Measurements from ENCODE around the gene PTER.

Gene PTER, protein sequence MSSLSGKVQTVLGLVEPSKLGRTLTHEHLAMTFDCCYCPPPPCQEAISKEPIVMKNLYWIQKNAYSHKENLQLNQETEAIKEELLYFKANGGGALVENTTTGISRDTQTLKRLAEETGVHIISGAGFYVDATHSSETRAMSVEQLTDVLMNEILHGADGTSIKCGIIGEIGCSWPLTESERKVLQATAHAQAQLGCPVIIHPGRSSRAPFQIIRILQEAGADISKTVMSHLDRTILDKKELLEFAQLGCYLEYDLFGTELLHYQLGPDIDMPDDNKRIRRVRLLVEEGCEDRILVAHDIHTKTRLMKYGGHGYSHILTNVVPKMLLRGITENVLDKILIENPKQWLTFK

DNA sequence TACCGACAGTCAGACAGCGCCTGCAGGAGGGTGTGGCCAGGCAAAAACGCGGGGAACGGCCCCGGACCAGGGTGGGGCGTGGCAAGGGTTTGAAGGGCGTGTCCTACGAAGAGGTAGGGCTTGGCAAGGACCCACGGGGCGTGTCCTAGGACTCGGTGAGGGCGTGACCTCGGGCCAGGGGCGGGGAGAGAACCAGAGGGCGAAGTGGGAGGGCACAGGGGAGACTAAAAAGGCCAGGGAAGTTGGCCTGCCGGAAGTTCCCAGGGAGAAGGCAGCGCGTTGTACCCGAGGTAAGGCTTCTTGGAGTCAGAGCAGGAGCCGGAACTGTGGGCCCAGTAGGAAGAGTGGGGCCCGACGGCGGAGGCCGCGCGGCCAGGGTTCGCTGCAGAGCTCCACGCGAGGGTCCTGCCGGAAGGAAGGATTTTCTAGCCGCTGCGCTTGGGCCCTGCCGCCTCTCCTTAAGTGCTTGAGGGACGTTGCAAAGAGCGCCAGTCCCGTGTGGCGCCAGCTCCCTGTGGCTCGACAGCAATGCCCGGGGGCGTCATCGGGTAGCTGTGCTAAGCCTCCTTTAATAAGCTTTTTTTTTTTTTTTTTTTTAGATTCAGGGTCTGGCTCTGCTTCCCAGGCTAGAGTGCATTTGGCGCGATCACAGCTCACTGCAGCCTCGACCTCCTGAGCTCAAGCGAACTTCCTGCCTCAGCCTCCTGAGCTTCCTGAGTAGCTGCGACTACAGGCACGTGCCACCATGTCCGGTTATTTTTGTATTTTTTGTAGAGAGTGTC lies at the start of gene PTER:
Gene PTER, plus strand, starts transcription at position 253 of the 782 bp plus-strand sequence. CDS start 47,375 bp downstream, outside the sequence.
- DNase-seq = peak; percentile 99

DNA sequence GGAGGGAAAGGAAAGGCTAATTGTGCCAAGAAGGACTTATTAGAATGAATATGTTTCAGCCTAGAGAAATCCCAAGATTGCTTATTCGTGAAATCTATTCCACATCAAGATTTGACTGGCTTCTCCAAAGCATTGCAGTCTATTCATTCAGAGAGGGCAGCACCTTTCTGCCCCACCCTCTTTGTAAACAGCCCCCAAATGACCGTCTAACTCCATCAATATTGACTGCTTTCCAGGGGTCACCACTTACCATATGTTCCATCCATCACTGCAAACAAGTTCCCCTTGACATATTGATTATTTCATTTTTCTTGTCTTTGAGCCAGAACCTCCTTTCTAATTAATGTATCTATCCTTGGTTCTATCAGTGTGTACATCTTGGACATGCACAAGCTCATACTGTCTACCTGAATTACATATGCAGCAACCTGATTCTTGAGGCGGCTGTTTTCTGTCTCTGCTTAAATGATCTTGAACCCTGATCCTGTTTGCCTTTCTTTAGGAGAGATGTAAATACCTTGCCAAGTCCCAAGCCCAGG lies 44.2 kb upstream of the PTER start:
- no peak for DNase-seq

DNA sequence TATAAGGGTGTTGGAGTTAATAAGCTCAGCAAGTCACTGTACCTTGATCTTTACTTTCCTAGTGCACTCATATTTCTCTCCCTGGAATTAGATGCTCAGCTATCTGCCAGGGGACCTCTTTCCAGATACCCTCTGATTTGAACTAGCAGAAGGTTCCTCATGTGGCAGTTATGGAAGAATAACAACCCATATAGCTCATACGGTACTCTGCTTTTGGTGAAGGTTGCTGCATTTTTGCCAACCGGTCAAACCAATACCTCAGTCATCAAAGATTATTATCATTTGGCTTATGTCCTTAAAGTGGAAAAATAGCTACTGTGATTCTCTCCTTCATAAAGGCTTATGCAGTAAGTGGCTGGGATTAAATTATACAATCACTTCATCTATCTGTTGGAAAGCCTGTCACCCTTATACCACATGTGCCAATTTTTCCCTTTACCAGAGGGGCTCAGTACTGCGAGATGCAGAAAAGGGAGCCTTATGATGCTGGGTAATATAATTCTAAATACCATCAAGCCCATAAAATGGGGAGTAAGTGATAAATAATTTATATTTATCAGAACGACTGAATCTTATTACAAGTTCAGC lies 43.4 kb upstream of the PTER start:
- DNase-seq = no peak

DNA sequence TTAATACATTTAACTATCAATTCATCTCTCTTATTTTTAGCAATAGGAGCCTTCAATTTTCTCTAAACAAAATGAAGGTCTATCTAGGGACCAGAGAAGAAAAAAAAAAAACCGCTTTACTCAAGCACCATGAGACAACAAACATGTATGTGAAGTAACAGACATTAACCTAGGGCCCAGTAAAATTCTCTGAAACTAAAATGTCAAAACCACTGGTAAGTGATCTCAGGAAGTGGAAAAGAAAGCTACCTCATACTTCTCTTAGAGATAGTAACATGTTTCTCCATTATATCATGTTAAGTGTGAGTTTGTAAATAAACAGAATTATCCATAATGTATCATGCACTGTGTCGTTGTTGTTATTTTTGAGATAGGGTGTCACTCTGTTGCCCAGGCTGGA lies 35.4 kb upstream of the PTER start:
- DNase-seq = no peak

DNA sequence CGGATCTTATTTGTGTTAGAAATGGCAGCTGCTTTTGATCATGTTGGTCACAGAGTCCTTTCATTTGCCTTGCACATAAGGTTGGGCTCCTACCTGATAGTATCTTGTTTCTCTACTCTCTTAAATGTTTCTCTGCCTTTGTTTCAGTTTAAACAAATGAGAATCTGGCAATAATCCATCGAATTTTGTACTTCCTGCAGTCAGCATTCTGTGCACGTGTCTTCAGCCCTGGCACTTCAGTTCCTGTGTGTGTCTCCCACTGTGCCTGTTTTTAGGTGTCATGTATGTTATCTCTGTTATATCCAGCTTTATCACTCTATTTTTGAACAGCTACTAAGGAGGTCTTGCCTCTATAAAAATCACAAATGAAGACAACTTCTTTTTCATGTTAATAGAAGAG lies 28.4 kb upstream of the PTER start:
- DNase-seq = no peak

DNA sequence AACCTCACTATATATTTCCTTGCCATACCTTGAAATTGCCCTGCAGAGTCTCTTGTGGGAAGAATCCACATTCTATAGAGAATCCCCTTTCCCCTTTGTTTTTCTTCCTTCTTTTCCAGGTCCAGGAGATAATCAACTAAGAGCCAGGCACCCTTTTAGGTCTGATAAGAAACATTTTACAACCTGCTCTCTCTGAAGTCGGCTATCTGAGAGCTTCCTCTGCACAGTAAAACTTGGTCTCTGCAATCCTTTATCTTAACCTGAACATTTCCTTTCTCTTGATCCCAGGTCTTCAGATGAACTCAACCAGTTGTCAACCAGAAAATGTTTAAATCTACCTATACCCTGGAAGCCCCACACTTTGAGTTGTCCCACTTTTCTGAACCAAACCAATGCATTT lies 19.5 kb upstream of the PTER start:
- DNase-seq = no peak

DNA sequence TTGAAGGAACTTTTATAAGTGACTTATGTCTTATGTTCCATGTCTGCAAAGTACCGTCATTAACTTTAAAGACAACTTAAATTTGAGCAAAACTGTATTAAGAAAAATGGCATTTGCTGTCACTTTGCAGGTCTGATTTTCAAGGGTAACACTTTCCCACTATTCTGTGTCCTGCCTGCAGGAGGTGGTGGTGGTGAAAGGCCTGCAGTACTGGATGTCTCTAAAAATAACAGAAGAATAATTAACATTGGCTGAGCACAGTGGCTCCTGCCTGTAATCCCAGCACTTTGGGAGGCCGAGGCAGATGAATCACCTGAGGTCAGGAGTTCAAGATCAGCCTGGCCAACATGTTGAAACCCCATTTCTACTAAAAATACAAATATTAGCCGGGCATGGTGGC lies 13.2 kb upstream of the PTER start:
- DNase-seq = no peak

DNA sequence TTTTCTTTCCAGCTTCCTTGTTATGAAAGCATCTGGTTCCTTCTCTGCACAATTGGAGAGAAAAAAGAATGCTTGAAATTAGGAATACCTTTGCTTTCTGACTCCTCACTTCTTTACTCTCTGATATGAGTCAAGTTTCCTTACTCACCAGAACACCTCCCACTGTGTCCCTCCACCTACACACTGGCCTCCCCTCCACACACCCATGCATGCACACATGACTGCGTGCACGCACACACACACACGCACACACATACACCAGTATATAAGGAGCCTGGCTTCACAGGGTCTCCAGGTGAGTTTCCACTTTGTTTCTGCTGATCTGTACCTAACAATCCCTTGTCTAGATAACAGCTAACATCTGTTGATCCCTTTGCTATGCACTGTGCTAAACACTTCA lies 11.4 kb upstream of the PTER start:
- DNase-seq = peak; percentile 8

DNA sequence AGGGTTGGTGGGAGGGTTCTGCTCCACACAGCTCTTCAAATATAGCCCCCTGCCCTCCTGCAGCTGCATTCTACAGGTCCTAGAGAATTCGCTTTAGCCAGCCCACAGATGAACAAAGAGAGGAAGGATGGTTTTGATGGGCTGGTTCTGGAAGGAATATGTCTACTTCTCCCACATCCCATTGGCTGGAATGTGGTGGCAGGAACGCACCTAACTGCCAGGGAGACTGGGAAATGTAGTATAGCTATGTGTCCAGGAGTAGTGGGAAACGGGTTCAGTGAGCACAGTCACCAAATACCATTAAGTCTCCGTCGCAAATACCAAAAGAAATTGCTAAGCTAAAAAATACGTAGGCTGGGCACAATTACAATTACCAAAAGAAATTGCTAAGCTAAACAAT lies 7.3 kb upstream of the PTER start:
- no peak for DNase-seq

DNA sequence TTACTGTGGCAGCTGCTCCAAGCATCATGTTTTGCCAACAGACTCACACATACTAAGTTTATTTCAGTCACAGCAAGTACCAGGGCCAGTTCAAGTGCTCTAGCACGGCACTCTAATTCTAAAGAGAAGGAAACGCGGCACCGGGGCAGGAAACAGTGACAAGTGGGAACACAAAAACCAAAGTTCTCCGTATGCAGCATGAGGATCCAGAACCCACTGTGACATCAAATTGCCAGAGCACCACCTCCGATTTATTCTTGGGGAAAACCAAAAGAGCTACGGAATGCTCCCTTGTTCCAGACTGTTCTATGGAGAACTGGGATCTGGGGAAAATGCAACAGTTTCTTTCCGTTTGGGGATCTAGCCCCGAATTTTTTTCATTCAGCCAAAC lies 448 bp upstream of the PTER start:
- peak; percentile 9 for DNase-seq

DNA sequence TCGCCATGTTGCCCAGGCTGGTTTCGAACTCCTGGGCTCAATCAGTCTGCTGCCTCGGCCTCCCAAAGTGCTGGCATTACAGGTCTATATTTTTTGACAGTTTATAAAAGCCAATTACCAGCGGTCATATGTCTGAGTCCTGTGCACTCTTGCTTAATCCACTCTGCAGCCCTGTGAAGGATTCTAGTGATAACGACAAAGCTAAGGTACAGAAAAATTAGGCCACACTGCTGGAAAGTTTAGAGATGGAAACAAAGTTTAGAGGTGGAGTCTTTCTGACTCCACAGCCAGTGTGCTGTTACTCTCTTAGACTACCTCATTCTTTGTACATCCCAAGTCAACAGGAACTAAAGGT lies 707 bp downstream of the PTER start:
- no peak for DNase-seq

DNA sequence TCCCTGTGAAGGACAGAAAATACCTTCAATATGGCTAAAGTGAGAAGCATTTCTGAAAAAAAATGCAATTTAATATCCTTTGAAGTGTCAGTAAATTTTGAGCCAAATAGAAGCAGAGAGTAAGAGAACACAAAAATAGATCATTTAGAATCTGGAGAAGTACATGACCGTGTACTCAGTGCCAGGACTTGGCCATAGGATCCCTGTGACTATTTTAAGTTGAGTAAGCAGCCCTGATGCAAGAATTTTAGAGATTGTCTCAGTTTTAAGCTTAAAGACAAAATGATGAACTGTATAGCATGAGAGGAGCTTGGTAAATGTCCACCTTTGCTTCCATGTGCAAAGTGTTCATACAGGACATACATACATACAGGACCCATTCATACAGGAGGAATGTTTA lies 2.5 kb downstream of the PTER start:
- no peak for DNase-seq

DNA sequence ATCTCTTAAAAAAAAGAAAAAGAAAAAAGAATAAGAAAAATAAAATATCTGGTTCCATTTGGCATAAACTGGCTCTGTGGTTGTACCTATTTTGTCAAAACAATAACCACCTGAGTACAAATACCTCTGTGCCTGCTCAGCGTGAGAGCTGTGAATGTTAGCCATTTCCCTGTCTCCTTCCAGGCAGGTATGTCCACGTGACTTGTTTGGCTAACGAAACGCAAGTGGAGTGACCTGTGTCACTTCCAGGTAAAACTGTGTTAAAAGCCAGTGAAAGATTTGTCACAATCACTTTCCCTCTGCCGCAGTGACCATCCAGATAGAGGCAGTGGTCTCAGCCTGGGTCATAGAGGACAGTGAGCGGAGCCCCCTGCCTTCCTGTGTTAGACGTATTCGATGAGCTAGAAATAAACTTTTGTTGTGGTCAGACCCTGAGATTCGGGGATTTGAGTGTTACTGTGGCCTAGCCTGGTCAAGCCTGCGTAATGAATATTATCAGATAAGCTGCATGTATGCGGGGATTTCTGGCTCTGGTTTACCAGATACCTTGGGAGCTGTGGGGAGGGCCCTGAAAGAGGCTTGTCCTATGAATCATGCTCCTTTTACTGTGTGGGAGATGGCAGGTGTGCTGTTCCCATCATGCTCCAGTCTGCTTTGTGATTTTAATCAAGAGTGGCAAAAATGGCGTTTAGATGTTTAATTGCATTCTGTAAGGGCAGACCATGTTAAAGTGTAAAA lies 3.8 kb downstream of the PTER start:
- DNase-seq = peak; percentile 11

DNA sequence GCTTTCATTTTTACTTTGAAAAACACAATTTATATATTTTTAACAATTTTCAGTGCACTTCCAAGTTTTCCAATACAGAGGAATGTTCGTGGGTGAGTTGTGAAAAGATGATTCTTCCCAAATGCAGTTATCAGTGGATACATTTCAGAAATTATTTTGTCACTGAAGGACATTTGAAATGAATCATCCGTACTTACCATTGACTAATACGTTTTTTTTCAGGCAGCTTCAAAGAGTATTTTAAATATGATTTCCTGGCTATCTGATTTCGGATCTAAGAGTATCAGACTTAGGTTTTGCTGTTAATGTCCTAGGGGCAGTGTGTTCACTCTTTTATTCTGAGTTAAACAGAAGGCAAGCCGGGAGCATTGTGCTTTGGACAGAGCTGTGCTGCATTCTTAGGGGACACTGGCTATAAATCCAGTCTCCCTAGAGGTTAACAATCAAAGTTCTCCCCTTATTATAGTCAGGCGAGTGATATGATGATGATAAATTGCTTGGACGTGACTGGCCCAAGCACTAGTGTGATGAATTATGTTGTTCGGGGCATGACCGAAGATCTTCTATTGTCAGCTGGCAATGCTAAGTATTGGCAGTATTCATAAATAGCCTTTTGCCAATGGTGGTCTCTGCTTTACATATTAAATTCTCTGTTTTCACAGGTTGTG lies 4.5 kb downstream of the PTER start:
- no peak for DNase-seq

DNA sequence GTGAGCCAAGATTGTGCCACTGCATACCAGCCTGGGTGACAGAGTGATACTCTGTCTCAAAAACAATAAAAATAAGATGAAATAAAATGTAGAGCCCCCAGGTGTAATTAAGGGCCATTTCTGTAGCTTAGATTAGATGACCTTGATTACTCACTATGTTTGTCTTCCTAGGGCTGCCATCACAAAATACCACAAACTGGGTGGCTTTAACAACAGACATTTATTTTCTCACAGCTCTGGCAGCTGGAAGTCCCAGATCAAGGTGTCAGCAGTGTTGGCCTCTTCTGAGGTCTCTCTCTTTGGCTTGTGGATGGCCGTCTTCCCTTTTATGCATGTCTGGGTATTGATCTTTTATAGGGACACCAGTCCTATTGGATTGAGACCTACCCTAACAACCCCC lies 6.1 kb downstream of the PTER start:
- no peak for DNase-seq

DNA sequence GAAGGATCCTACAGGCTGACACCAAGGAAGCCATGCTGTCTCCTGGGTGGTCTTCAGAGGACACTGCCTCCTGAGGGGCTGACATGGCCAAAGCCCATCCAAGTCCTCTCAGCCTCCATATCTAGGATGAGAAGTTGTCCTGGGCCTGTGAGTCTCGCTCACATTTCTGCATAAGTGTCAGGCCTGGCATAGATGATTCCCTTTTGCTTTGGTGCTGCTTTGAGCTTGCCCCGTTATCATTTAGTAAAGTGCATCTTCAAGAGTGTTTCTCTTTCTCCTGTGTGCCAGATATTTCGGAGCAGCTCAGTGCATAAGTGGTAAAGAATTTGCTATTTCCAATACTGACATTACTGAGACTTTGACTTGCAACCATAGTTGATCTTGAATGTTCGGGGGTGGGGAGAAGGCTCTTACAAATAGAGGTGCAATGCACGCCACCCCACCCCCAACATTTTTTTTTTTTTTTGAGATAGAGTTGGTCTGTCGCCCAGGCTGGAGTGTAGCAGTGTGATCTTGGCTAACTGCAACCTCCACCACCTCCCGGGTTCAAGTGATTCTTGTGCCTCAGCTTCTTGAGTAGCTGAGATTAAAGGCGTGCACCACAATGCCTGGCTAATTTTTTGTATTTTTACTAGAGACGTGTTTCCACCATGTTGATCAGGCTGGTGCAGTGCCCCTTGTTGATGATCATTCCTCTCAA lies 9.1 kb downstream of the PTER start:
- no peak for DNase-seq

DNA sequence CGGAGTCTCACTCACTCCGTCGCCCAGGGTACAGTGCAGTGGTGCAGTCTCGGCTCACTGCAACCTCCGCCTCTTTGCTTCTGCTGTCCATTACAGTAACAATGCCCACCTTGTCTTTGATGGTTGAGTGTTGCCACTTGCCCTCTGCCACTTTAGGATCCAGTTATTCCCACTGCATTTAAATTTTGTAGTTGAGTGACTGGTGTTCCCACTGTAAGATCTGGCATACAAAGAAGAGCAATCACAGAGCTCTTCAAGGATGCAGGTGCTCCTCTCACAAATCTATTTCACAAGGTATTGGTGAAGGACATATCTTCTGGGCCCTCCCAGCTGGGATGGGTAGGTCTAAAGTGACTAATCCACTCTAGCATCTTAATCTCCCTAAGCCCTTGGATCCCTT lies 12.6 kb downstream of the PTER start:
- DNase-seq = no peak

DNA sequence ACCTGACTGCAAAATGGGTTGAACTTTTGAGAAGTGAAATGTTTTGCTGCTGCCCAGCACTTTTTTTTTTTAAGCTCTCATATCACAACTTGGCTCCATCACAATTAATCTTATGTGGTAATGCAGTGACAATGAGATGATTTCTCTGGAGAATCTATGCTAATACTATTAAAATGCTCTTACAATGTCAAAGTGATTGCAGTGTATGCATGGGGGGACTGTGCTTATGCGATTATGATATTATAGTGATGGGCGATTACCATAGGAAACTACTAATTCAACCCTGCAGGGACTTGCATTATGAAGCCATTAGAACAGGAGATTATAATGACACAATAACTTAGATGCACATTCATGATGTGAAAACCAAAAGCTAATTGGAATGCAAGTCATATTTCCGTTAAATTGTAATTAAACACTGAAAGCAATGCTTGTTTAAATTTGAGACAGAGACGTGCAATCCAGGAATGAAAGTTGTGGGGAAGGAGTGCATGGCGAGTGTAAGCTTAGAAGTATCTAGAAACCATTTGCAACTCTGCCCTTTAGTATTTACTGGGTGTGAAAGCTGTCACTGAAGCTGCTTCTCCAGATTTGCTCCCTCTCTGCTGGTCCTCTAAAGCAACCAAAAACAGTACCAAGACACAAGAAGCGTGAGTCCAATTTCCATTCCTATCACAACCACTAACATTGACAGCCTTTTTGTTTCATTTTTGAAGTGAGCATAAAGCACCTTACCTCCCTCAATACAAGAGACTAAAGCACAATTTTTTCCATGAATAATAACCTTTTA lies 21.6 kb downstream of the PTER start:
- no peak for DNase-seq

DNA sequence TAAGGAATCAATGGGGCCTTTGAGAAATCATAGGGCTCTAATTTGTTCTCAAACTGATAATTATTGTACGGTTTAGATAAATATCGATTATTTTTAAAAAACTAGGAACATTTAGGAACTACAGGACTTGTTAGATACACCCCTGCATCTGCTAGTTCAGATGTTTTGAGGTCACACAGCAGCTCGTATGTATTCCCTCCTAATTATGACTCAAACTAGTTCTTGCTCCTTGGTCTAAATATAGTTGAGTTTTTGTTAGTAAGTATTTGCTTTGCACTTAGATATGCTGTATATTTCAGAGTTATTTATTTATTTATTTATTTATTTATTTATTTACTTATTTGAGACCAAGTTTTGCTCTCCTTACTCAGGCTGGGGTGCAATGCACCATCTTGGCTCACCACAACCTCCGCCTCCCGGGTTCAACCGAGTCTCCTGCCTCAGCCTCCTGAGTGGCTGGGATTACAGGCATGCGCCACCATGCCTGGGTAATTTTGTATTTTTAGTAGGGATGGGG lies 22.7 kb downstream of the PTER start:
- DNase-seq = no peak

DNA sequence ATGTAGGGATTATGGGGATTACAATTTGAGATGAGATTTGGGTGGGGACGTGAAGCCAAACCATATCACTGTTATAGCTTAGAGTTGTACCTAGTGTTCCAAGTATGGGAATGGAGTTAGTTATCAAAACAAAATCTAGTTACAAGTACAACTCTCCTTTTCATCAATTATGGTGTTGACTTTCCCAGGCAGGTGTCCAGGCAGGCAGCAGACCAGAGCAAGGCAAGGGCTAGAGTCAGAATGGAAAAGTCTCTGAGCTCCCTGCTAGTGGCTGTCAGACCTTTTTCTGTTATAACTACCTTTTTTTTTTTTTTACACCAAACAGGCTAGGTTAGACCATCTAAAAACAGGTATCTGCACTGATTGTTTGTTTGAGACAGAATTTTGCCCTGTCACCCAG lies 29.2 kb downstream of the PTER start:
- DNase-seq = no peak

DNA sequence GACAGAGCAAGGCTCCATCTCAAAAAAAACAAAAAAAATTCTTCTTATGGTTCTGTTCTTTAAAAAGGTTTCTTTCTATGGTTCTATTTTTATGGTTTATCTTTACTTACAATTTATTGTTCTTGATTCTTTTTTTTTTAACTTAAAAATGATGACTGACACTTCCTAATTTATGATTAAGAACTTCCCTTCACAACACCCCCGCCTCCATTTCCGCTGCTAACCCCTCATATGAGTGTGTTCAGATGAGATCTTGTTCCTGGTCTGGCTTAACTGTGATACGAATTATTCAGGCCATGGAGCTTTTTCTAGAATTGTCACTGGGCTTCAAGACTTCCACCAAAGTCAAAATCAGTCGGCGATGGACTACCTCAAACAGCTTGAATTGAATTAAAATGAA lies 33.9 kb downstream of the PTER start:
- DNase-seq = peak; percentile 36

Data from stimulated activated CD4-positive, alpha-beta T cell treated with anti-CD3 and anti-CD28 coated beads, Interleukin-4, amount 100 ng/mL, for 24 hours (primary cell).